GM23338 (cell line): ENCODE data around the gene FBXO45. TPM values are rescaled to one million over a fixed set of nuclear protein-coding genes. Genes with fewer than 3 reads are reported as not detected.
"Not testable (repeated sequence)": the region's sequence is repeated elsewhere in the genome, so short reads cannot be mapped to it uniquely, and the experiment has no call there.

Experiments used
- ATAC-seq: fragments of 200-7000 bp; cut with Tn5 transposase; 3 replicates; pipeline ENCODE4 v1.9.1; 2020
- DNase-seq: peaks from one replicate; pipeline ENCODE4 v3.0.0-alpha.2; 2015; ENCODE audit warnings: low spot score
- H2AFZ ChIP-seq: fragments of 200-600 bp; sonication (generic); 2 replicates; pipeline ENCODE4 v1.8.0; 2016; ENCODE audit warnings: antibody characterized with exemption, mild to moderate bottlenecking, moderate library complexity
- H3F3A ChIP-seq: fragments of 200-600 bp; sonication (generic); replicated peaks from 2 replicates; pipeline ENCODE4 v1.8.0; 2017; ENCODE audit warnings: antibody characterized with exemption, mixed run types, low read depth
- H3K27ac ChIP-seq: fragments of 200-600 bp; sonication (generic); 2 replicates; pipeline ENCODE4 v1.6.1; 2016; ENCODE audit warnings: low read depth
- H3K27me3 ChIP-seq: fragments of 200-600 bp; sonication (generic); 2 replicates; pipeline ENCODE4 v1.8.0; 2016; ENCODE audit warnings: mild to moderate bottlenecking, mixed run types, moderate library complexity; ENCODE audit not compliant: insufficient read depth
- H3K36me3 ChIP-seq: fragments of 200-600 bp; sonication (generic); 2 replicates; pipeline ENCODE4 v1.8.0; 2016; ENCODE audit warnings: mild to moderate bottlenecking; ENCODE audit not compliant: insufficient read depth
- H3K4me1 ChIP-seq: fragments of 200-600 bp; sonication (generic); 2 replicates; pipeline ENCODE4 v1.8.0; 2016; ENCODE audit warnings: mild to moderate bottlenecking, moderate library complexity; ENCODE audit not compliant: insufficient read depth
- H3K4me2 ChIP-seq: fragments of 200-600 bp; sonication (generic); 2 replicates; pipeline ENCODE4 v1.7.1; 2017; ENCODE audit warnings: mixed run types
- H3K4me3 ChIP-seq: fragments of 200-600 bp; sonication (generic); 2 replicates; pipeline ENCODE4 v1.6.1; 2016; ENCODE audit warnings: mixed run types
- H3K79me2 ChIP-seq: fragments of 200-600 bp; sonication (generic); replicated peaks from 2 replicates; pipeline ENCODE4 v1.8.0; 2017; ENCODE audit warnings: mild to moderate bottlenecking; ENCODE audit not compliant: insufficient read depth
- H3K9me2 ChIP-seq: fragments of 200-600 bp; sonication (generic); 2 replicates; pipeline ENCODE4 v1.8.0; 2017; ENCODE audit not compliant: insufficient read depth
- H4K20me1 ChIP-seq: fragments of 200-600 bp; sonication (generic); replicated peaks from 2 replicates; pipeline ENCODE4 v1.8.0; 2017; ENCODE audit warnings: mild to moderate bottlenecking; ENCODE audit not compliant: insufficient read depth
- H3K27ac Mint-ChIP-seq: 2 replicates; pipeline ENCODE4 v1.8.0; 2020; ENCODE audit warnings: inconsistent platforms, mild to moderate bottlenecking, moderate library complexity, mixed read lengths
- H3K27me3 Mint-ChIP-seq: 3 replicates; pipeline ENCODE4 v1.8.0; 2022; ENCODE audit warnings: low read depth, mild to moderate bottlenecking, moderate library complexity, mixed read lengths, inconsistent platforms; ENCODE audit not compliant: insufficient read depth, poor library complexity
- H3K36me3 Mint-ChIP-seq: 3 replicates; pipeline ENCODE4 v1.8.0; 2021; ENCODE audit warnings: low read depth, mild to moderate bottlenecking, inconsistent platforms, moderate library complexity, mixed read lengths
- H3K4me1 Mint-ChIP-seq: 3 replicates; pipeline ENCODE4 v1.8.0; 2020; ENCODE audit warnings: mild to moderate bottlenecking, inconsistent platforms, mixed read lengths
- H3K4me3 Mint-ChIP-seq: 3 replicates; pipeline ENCODE4 v1.8.0; 2021; ENCODE audit warnings: moderate library complexity, mild to moderate bottlenecking, inconsistent platforms, mixed read lengths
- H3K9me3 Mint-ChIP-seq: 3 replicates; pipeline ENCODE4 v1.8.0; 2020; ENCODE audit warnings: moderate library complexity, mild to moderate bottlenecking, inconsistent platforms, mixed read lengths
- CREB1 ChIP-seq: fragments of 250-450 bp; sonication (Bioruptor Pico); IDR thresholded peaks from 2 replicates; pipeline ENCODE4 v1.5.0; 2020; ENCODE audit warnings: low read depth, mild to moderate bottlenecking, moderate library complexity
- EZH2 ChIP-seq: fragments of 200-600 bp; sonication (generic); IDR thresholded peaks from one replicate; pipeline ENCODE4 v1.8.0; 2017; ENCODE audit warnings: antibody characterized with exemption, mild to moderate bottlenecking, low read depth; ENCODE audit not compliant: unreplicated experiment
- EZH2phosphoT487 ChIP-seq: fragments of 200-600 bp; sonication (generic); IDR thresholded peaks from one replicate; pipeline ENCODE4 v1.8.1; 2018; ENCODE audit warnings: antibody characterized with exemption; ENCODE audit not compliant: unreplicated experiment
- JUNB ChIP-seq: IDR thresholded peaks from one replicate; pipeline ENCODE4 v1.6.1; 2016; ENCODE audit warnings: antibody characterized with exemption; ENCODE audit not compliant: unreplicated experiment
- NANOG ChIP-seq: IDR thresholded peaks from 2 replicates; pipeline ENCODE4 v1.6.1; 2016; ENCODE audit warnings: antibody characterized with exemption, borderline replicate concordance
- POLR2AphosphoS5 ChIP-seq: IDR thresholded peaks from 2 replicates; pipeline ENCODE4 v1.6.1; 2016; ENCODE audit warnings: antibody characterized with exemption, low read depth
- STAT1 ChIP-seq: IDR thresholded peaks from one replicate; pipeline ENCODE4 v1.6.1; 2016; ENCODE audit warnings: antibody characterized with exemption; ENCODE audit not compliant: unreplicated experiment
- ZNF114 ChIP-seq: fragments of 250-450 bp; sonication (Bioruptor Pico); IDR thresholded peaks from 2 replicates; pipeline ENCODE4 v1.5.0; 2020; ENCODE audit warnings: mild to moderate bottlenecking, moderate library complexity
- polyA plus RNA-seq: library from polyadenylated mRNA; unstranded; fragments of >200 nt; fragmentation: Nextera tagmentation; extraction: Ambion mirVana; gene quantifications from 2 replicates; pipeline ENCODE4 v1.2.1, GENCODE V29; 2016
- total RNA-seq: library from RNA; depleted of rRNA; stranded (reverse); fragments of >200 nt; shearing (Covaris generic); gene quantifications from 2 replicates; pipeline ENCODE4 v1.2.3, GENCODE V29; 2014
- TF ChIP-seq, protein P1 (sequence below): fragments of 250-450 bp; sonication (Bioruptor Pico); IDR thresholded peaks from 2 replicates; pipeline ENCODE4 v1.5.0; 2020; ENCODE audit warnings: mild to moderate bottlenecking, moderate library complexity
- TF ChIP-seq, protein P2 (sequence below), 2 experiments: fragments of 200-600 bp in 1 of 2; sonication (generic) in 1 of 2; conservative IDR thresholded peaks; 2 replicates each; pipeline versions ENCODE4 v1.5.1 to v1.6.1; 2016 to 2017; ENCODE audit warnings: antibody characterized with exemption in 2 of 2, low read depth in 2 of 2, mild to moderate bottlenecking in 2 of 2, moderate library complexity in 1 of 2

FBXO45 gene
- total and polyA plus RNA-seq, 2 experiments from 2014 or later: 10.3 to 23.7 TPM

DNA sequence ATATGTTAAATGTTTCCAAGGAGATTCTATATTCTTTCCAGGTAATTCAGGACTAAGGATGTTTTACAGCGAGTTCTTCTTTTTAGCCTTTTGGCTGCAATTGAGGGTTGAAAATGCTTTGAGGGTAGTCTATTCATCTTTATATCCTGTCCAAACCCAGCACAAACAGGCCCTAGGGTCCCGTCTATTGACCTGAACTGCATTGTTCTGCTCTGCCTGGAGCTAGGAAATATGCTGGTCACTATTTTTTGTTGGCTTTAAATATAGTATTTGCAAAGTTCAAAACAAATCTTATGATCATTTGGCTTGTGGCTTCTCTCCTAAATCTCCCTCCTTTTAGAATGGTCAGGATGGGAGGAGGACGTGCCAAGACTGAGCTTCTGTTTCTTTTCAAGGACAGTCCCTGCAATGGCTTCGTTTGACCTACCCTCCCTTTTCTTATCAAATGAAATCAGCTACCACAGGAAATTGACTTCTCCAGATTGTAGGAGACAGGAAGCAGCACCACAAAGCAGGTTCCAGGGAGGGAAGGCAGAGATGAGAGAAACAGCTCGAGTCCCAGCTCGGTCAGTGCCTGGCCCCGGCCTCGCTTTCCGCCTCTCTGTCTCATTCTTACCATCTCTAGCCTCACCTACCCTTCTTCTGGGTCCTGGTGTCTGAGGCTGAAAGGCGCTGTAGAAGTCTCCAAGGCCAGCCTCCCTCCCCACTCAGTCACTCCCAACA is 43.5 kb downstream of the FBXO45 start (continued):
- TF ChIP-seq, protein P1, sequence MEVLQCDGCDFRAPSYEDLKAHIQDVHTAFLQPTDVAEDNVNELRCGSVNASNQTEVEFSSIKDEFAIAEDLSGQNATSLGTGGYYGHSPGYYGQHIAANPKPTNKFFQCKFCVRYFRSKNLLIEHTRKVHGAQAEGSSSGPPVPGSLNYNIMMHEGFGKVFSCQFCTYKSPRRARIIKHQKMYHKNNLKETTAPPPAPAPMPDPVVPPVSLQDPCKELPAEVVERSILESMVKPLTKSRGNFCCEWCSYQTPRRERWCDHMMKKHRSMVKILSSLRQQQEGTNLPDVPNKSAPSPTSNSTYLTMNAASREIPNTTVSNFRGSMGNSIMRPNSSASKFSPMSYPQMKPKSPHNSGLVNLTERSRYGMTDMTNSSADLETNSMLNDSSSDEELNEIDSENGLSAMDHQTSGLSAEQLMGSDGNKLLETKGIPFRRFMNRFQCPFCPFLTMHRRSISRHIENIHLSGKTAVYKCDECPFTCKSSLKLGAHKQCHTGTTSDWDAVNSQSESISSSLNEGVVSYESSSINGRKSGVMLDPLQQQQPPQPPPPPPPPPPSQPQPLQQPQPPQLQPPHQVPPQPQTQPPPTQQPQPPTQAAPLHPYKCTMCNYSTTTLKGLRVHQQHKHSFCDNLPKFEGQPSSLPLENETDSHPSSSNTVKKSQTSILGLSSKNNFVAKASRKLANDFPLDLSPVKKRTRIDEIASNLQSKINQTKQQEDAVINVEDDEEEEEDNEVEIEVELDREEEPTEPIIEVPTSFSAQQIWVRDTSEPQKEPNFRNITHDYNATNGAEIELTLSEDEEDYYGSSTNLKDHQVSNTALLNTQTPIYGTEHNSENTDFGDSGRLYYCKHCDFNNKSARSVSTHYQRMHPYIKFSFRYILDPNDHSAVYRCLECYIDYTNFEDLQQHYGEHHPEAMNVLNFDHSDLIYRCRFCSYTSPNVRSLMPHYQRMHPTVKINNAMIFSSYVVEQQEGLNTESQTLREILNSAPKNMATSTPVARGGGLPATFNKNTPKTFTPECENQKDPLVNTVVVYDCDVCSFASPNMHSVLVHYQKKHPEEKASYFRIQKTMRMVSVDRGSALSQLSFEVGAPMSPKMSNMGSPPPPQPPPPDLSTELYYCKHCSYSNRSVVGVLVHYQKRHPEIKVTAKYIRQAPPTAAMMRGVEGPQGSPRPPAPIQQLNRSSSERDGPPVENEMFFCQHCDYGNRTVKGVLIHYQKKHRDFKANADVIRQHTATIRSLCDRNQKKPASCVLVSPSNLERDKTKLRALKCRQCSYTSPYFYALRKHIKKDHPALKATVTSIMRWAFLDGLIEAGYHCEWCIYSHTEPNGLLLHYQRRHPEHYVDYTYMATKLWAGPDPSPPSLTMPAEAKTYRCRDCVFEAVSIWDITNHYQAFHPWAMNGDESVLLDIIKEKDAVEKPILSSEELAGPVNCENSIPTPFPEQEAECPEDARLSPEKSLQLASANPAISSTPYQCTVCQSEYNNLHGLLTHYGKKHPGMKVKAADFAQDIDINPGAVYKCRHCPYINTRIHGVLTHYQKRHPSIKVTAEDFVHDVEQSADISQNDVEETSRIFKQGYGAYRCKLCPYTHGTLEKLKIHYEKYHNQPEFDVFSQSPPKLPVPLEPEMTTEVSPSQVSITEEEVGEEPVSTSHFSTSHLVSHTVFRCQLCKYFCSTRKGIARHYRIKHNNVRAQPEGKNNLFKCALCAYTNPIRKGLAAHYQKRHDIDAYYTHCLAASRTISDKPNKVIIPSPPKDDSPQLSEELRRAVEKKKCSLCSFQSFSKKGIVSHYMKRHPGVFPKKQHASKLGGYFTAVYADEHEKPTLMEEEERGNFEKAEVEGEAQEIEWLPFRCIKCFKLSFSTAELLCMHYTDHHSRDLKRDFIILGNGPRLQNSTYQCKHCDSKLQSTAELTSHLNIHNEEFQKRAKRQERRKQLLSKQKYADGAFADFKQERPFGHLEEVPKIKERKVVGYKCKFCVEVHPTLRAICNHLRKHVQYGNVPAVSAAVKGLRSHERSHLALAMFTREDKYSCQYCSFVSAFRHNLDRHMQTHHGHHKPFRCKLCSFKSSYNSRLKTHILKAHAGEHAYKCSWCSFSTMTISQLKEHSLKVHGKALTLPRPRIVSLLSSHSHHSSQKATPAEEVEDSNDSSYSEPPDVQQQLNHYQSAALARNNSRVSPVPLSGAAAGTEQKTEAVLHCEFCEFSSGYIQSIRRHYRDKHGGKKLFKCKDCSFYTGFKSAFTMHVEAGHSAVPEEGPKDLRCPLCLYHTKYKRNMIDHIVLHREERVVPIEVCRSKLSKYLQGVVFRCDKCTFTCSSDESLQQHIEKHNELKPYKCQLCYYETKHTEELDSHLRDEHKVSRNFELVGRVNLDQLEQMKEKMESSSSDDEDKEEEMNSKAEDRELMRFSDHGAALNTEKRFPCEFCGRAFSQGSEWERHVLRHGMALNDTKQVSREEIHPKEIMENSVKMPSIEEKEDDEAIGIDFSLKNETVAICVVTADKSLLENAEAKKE (CRISPR knock-in tag): no peak
- TF ChIP-seq CREB1 (CRISPR knock-in tag) (no peak), NANOG (no peak), ZNF114 (CRISPR knock-in tag) (no peak), STAT1 (no peak), EZH2 (no peak), EZH2phosphoT487 (no peak), JUNB (no peak), POLR2AphosphoS5 (no peak)
- TF ChIP-seq, protein P2, sequence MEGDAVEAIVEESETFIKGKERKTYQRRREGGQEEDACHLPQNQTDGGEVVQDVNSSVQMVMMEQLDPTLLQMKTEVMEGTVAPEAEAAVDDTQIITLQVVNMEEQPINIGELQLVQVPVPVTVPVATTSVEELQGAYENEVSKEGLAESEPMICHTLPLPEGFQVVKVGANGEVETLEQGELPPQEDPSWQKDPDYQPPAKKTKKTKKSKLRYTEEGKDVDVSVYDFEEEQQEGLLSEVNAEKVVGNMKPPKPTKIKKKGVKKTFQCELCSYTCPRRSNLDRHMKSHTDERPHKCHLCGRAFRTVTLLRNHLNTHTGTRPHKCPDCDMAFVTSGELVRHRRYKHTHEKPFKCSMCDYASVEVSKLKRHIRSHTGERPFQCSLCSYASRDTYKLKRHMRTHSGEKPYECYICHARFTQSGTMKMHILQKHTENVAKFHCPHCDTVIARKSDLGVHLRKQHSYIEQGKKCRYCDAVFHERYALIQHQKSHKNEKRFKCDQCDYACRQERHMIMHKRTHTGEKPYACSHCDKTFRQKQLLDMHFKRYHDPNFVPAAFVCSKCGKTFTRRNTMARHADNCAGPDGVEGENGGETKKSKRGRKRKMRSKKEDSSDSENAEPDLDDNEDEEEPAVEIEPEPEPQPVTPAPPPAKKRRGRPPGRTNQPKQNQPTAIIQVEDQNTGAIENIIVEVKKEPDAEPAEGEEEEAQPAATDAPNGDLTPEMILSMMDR (conservative IDR thresholded peaks at IDR 0.05; ENCODE audit: low read depth in 2 of 2): no peak

DNA sequence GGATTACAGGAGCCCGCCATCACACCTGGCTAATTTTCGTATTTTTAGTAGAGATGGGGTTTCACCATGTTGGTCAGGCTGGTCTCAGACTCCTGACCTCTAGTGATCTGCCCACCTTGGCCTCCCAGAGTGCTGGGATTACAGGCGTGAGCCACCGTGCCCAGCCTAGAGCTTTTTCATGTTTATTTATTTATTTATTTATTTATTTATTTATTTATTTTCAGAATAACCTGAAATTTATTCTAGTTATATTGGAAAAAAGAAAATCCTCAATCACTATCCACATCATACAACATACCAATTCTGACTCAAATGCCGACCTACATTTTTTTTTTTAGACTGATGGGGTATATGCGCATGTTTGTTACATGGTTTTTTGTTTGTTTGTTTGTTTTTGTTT is 46.8 kb downstream of the FBXO45 start:
- not testable (repeated sequence) for H3K9me2 ChIP-seq, H3K9me3 Mint-ChIP-seq, H3K4me3 Mint-ChIP-seq, H3K4me2 ChIP-seq, H3K79me2 ChIP-seq, H3K36me3 ChIP-seq, H3K27ac ChIP-seq, H2AFZ ChIP-seq, DNase-seq, H3K36me3 Mint-ChIP-seq, H3K27me3 ChIP-seq, H3F3A ChIP-seq, ATAC-seq, H3K27me3 Mint-ChIP-seq, H3K27ac Mint-ChIP-seq, H3K4me3 ChIP-seq, H4K20me1 ChIP-seq
- peaks cover 19% of the 10 kb centered on the region for H3K4me1 Mint-ChIP-seq
- peaks cover 12% of the 10 kb centered on the region for H3K4me1 ChIP-seq
